ENCODE measurements around the gene NBEA.
"Not testable (repeated sequence)": the region's sequence is repeated elsewhere in the genome, so short reads cannot be mapped to it uniquely, and the experiment has no call there.

NBEA gene

GRCh38 chr13:34944751-34945150 is 2.7 kb downstream of the NBEA start:
- ATAC-seq (no peak), DNase-seq (no peak)

DNA sequence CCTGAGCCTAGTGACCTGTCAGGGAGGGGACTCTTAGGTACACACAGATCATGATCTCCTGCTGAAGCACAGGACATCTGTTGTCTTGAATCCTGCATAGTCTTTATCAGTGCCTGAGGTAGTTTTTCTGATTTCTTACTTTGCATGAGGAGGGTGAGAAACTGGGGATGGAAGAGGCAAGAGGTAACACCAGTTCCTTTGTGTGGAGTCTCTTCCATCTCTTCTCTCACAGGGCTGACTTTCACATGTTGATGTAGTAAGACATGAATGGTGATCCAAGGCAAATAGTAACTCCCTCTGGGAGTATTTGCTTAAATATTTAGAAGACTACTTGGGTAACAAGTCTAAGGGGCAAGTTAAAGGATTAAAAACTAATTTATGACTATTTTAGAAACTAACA is 9.5 kb downstream of the NBEA start:
- DNase-seq (no peak), ATAC-seq (no peak)

GRCh38 chr13:34959489-34959888 is 17.4 kb downstream of the NBEA start:
- ATAC-seq: no peak

GRCh38 chr13:34964558-34964957 is 22.5 kb downstream of the NBEA start:
- DNase-seq: no peak
- ATAC-seq: no peak

More at GRCh38 chr13:34959489-34959888, 17.4 kb downstream of the NBEA start:
- DNase-seq: no peak

GRCh38 chr13:34967851-34968562 is 25.9 kb downstream of the NBEA start:
- ATAC-seq (no peak), DNase-seq (no peak)

DNA sequence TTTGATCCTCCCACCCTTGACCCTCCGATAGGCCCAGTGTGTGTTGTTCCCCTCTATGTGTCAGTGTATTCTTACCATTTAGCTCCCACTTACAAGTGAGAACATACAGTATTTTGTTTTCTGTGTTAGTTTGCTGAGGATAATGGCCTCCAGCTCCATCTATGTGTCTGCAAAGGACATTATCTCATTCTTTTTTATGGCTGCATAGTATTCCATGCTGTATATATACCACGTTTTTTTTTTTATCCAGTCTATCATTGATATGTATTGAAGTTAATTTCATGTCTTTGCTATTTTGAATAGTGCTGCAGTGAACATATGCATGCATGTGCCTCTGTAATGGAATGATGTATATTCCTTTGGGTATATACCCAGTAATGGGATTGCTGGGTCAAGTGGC is 27.5 kb downstream of the NBEA start:
- not testable (repeated sequence) for DNase-seq, ATAC-seq

GRCh38 chr13:34970961-34971360 is 28.9 kb downstream of the NBEA start:
- ATAC-seq (no peak), DNase-seq (no peak)

- ATAC-seq: no peak
- DNase-seq: no peak
Observed at GRCh38 chr13:34971473-34971872, 29.4 kb downstream of the NBEA start.

- not testable (repeated sequence) for ATAC-seq, DNase-seq
Observed at GRCh38 chr13:34985199-34985598, 43.1 kb downstream of the NBEA start.

GRCh38 chr13:34988330-34988791 is 46.3 kb downstream of the NBEA start:
- no peak for DNase-seq
- no peak for ATAC-seq

- DNase-seq (no peak), ATAC-seq (no peak)
Observed at GRCh38 chr13:34990399-34991214, 48.5 kb downstream of the NBEA start.

DNA sequence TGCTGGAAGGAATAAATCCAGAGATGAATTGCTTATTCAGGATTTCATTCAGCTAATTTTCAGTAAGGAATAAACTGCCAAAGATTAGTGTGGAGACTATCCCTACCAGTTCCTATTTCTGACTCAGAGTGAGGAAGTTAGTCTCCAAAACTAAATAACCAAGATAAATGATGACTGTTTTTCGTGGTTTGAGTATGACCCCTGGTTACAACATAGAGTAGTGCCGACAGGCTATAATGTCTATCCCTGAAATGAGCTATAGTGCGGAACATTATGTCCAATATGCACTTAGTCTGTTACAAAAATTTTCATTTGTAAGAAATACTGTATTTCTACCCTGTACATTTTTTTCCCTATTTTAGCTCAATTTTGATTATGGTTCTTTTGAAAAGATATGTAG is 51.4 kb downstream of the NBEA start:
- ATAC-seq (no peak), DNase-seq (no peak)

GRCh38 chr13:35003734-35004133 is 61.7 kb downstream of the NBEA start:
- not testable (repeated sequence) for DNase-seq, ATAC-seq

- no peak for ATAC-seq
- no peak for DNase-seq
Observed at GRCh38 chr13:35005051-35005450, 63.0 kb downstream of the NBEA start.

DNA sequence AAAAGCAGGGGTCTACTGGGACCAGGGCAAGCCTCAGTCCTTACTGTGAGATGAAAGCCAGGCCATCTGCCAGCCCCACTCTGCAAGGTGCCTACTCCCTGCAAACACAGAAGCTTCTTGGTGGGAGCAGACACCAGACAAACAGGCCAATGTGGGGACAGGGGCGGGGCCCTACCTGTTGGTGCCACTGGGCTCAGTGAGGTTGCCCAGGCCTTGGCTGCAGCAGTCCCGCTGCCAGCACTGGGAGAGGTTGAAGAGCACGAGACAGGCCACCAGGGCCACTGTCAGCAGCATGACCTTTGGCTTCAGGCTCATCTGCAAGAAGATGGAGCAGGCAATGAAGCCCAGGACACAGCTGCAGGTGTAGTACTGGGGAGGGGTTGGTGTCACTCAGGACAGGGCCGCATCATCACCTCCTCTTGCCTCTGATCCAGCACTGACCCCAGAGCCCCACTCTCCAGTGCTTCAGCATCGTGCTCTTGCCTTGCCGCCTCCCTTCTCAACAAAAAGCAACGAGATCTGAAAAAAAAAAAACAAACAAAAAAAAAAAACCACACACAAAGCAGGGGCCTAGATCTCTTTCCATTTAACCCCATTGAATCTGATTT is 72.6 kb downstream of the NBEA start:
- ATAC-seq (no peak), DNase-seq (no peak)

DNA sequence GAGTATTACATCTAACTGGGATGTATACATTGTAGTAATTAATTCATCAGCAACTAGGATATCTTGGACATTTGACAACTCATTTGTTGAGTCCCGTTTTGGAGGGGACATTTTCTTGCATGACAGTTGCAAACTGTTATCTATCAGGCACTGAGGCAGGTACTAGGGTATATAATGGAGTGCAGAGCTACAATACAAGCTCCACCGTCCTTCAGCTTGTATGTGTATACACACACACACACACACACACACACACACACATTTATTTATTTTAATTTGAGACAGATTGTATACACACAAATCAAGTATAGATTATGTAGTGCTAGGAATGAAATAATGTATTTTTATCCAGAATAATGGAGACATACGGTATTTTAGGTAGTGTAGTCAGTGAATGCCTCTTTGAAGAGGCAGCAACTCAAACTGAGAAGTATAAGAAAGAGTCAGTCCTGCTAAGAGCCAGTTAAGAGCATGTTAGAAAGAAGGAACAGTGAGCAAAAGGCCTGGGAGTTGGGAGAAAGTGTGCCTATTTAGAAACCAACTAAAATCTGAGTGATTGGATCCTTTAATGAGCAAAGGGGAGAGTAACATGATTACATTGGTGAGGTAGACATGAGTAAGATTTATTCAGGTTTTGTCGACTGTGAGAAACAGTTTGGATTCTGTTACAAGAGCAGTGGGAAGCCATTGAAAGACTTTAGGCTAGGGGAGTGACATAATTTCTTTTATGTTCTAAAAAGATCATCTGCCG is 74.5 kb downstream of the NBEA start:
- ATAC-seq (no peak), DNase-seq (no peak)

- DNase-seq (no peak), ATAC-seq (no peak)
Observed at GRCh38 chr13:35025314-35025713, 83.2 kb downstream of the NBEA start.

DNA sequence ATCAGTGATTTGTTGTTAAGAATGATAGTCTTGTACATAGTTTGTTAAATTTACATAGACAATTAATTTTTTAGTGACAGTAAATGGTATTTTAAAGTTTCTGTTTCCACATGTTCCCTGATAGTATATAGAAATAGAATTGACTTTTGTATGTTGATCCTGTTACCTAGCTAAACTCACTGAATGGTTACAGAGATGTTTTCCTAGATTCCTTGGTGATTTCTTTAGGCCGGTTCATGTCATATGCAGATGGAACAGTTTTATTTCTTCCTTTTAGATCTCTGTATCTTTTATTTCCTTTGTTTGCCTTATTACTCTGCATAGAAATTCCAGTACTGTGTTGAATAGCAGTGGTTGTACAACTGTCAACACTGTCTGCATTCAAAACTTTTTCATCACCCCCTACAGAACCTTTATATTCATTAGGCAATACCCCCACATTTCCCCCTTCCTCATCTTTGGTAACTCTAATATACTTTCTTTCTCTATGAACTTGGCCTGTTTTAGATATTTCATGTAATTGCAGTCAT is 86.3 kb downstream of the NBEA start:
- no peak for ATAC-seq
- DNase-seq: no peak

DNA sequence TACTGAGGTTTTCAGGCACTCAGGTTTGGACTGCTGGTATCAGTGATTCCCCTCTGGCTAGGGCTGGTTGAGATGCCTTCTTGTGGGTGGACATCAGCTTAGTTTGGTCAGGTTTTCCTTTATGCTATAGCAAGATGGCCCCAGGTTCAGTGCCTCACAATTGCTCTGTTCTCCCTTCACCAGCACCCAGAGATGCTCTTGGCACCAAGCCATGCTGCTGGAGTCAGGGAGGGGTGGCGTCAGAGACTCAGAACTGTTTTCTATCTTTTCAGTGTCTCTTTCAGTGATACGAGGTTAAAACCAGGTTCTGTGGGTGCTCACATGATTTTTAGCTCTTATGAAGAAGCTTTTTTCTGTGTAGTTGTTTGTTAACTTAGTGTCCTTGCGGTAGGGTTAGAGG is 96.9 kb downstream of the NBEA start:
- no peak for ATAC-seq
- no peak for DNase-seq

DNA sequence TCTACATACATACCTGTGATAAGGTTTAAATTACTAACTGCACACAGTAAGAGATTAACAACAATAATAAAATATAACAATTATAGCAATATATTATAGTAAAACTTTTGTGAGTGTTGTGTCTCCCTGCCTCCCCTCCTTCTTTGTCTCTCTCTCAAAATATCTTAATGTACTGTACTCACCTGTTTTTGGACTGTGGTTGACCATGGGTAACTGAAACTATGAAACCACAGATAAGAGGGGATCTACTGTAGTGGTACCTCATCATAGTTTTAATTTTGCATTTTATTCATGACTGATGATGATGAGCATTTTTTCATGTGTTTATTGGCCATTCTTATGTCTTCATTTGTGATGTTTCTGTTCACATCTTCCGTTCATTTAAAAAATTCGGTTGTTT is 104.5 kb downstream of the NBEA start:
- ATAC-seq (no peak), DNase-seq (no peak)

DNA sequence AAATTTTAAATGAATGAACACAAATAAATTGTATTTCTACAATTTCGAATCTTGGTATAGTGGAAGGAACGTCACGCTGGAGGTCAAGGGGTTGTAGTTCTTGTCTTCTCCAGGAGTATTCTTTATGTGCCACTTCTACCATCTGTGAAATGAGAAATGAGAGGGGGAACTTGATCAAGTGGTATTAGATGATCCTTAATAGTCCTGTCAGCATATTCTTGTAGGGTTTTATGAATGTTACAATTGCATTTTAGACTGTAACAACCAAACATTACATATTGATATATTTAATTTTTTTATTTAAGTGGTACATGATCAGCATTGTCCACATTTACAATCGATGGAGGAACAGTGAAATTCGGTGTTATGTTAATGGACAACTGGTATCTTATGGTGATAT is 113.6 kb downstream of the NBEA start:
- ATAC-seq (no peak), DNase-seq (no peak)

DNA sequence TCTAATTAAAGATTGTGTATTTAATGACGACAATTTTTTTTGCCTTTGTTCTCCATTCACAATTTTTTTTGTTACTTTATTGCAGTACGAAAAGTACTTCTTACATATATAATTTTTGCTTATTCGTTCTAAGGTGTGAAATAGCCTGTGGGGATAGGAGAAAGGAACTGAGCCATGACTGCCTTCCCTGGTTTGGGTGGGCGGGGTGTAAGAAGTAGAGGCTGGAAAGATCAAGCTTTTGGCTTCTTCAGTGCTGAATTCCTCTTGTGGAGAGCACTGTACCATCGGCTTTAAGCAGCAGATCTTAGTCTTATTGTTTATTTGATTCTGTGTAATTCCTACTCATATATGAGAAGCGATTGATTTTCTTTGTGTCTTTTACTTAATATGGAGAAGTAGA is 115.8 kb downstream of the NBEA start:
- DNase-seq (no peak), ATAC-seq (no peak)

All from stimulated activated naive CD8-positive, alpha-beta T cell treated with anti-CD3 and anti-CD28 coated beads, Interleukin-15, Interleukin-2, amounts not matched to agents 100 U/mL and 50 U/mL, for 24 hours (primary cell).